Stimulated activated CD4-positive, alpha-beta T cell treated with anti-CD3 and anti-CD28 coated beads, Interleukin-12 subunit alpha, Interleukin-12 subunit beta, amount 100 ng/mL, for 48 hours (primary cell): ENCODE results near the gene FGF3.

Experiments
- DNase-seq, 3 donors: peaks; one replicate each; pipeline ENCODE4 v3.0.0-alpha.2; 2020; ENCODE audit warnings: low read depth in 2 of 3, low spot score in 1 of 3

Gene FGF3

GRCh38 chr11:69844396-69844795 is 25.2 kb upstream of the FGF3 start:
- no peak for DNase-seq

- no peak for DNase-seq
Observed at GRCh38 chr11:69843529-69843921, 24.3 kb upstream of the FGF3 start.

DNA sequence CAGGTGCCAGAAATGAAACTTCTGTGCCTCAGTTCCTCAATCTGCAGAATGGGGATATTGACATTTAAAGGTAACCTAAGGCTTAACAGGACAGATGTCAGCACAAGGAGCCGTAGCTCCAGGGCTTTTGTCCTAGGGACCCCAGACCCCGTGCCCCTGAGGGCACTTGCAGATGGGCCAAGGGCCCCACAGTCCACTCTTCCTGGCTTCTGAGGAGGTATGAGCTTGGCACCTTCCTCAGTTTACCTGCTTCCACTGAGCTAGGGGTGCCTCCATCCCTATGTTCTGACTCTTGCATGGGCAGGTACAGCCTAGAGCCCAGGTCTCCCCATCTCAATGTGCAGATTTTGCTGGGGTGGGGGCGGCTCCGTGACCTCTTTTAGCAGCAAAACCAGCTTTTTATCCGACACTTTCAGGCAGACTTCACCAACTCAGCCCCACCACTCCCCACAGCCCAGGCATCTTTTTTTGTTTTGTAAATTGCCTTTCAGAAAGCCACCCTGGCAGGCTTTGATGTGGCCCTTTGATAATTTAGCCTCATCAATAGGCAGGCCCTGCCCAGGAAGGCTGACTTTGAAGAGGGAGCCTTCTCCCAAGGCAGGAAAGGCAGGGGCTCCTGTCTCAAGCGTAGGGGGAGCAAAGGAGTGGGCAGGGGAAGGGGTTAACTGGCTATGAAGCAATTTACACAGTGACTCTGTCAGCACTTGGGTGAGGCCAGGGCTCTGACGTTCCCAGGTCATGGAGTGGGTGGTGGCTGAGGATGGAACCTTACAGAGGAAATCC is 23.7 kb upstream of the FGF3 start:
- no peak for DNase-seq

GRCh38 chr11:69841859-69842698 is 22.9 kb upstream of the FGF3 start:
- peak in 1 of 3 donors; percentile 12 for DNase-seq

- no peak for DNase-seq
Observed at GRCh38 chr11:69841170-69841858, 22.1 kb upstream of the FGF3 start.

GRCh38 chr11:69840371-69841169 is 21.4 kb upstream of the FGF3 start:
- no peak for DNase-seq

DNA sequence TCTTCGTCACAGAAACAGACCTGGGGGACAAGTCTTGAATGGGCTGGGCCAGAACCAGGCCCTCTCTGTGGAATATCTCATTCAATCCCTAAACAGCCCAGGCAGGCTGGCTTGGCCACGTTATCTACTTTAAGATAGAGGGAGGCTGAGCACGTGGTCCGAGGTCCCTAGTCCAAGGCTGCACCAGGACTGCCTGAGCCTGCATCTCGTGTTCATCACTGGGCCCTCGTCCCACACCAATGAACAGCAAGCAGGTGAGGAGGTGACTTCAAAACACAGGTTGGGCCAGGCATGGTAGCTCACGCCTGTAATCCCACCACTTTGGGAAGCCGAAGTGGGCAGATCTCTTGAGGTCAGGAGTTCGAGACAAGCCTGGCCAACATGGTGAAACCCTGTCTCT is 20.3 kb upstream of the FGF3 start:
- DNase-seq = no peak

DNA sequence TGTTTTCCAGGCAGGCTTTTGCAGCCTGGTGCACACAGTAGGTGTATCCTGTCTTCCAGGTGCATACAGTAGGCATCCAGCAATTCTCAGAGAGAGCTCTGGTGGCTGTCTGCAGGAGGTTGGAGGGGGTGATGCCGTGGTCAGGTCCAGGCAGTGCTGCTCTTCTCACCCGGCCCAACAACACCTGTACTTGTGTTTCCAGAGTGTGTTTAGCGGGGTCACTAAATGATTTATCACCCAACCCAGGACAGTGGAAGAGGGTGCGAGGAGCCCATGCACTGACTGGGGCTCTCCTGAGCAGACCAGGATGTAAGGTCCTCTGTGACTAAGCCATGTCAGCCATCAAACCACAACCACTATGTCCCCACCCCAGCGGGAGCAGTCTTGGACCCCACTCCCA is 18.6 kb upstream of the FGF3 start:
- DNase-seq = no peak

DNA sequence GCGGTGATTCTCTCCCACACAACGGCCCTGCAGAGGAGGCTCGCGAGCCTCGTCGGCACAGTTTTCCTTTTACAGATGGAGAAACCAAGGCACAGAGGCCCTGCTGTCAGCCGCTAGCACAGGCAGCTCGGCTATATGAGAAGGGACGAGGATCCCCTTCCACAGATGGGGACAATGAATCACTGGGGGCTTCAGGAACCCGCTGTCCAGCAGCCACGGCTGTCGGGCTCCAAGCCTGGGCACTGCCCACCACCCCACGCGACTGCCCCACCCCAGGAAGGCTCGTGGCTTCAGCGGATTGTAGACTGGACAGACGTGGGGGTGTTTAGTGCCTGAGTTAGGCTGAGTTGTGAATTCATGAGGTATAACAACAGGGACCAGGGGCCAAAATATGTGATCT is 17.2 kb upstream of the FGF3 start:
- DNase-seq = no peak

GRCh38 chr11:69834811-69835800 is 15.9 kb upstream of the FGF3 start:
- no peak for DNase-seq

- DNase-seq = no peak
Observed at GRCh38 chr11:69834251-69834650, 15.0 kb upstream of the FGF3 start.

DNA sequence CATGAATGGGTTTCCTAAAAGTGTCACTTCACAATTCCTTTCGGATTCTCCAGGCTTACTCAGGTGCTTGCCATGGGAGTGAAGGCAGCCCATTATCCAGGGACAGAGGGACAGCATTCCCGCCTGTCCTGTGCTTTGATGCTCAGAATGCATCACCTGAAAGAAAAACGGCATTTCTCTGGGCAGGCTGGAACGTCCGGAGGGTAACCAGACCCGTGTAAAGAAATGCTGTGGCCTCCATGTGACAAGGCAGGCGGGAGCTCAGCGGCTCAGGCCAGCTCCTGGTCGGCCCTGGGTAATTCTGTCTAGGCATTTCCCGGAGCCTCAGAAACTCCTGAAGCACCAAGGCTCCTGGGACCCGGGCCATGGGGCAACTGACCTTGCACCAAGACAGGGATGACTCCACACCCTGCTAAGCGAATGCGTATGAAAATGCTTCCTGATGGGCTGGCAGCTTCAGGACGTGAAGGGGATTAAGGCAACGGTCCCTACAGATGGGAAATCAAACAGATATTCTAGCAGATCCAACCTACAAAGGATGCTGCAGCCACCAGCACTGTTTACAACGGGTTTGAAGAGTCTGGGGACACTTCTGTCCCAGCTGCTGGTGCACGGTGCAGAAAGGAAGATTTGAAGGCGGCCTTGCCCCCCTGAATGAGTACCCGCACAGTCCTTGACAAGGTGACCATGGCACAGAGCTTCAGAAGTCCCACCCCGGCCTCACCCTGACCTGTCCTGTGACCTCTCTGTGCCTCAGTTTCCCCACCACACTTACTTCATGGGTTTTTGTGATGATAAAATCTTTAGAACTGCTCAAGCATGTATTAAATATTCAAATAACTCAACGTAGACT is 13.6 kb upstream of the FGF3 start:
- no peak for DNase-seq

DNA sequence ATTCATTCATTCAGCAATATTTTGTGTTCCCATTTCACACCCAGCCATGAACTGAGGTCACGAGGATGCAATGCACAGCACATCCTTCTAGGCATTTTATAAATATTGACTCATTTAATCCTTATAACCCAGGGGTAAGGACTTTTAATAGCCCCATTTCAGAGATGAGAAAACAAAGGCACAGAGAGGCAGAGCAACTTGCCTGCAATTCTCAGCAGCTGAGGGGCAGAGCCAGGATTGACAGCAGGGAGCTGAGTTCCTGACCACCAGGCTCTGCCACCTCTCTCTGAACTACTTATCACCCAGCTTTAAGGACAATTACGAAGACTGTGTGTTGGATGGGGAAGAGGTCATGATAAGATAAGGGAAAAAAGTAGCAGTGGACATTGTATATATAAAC is 12.8 kb upstream of the FGF3 start:
- no peak for DNase-seq

DNA sequence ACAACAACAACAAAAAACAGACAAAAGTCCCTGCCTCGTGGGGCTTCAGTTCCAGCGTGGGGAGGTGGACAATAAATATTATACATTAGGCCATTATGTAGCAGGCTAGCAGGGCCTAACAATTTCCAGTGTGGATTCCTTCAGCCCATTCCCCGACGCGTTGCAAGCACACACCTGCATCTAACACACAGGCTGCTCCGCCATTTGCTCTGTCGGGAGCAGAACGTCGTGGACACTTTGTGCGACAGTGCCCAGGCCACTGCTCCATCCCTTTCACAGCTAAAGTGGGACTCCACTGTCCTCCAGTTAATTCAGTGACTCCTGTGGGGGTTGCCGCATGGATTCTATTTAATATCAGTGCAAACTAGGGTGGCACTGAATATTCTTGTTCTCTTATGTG is 10.9 kb upstream of the FGF3 start:
- DNase-seq = no peak

- no peak for DNase-seq
Observed at GRCh38 chr11:69828971-69829344, 9.7 kb upstream of the FGF3 start.

DNA sequence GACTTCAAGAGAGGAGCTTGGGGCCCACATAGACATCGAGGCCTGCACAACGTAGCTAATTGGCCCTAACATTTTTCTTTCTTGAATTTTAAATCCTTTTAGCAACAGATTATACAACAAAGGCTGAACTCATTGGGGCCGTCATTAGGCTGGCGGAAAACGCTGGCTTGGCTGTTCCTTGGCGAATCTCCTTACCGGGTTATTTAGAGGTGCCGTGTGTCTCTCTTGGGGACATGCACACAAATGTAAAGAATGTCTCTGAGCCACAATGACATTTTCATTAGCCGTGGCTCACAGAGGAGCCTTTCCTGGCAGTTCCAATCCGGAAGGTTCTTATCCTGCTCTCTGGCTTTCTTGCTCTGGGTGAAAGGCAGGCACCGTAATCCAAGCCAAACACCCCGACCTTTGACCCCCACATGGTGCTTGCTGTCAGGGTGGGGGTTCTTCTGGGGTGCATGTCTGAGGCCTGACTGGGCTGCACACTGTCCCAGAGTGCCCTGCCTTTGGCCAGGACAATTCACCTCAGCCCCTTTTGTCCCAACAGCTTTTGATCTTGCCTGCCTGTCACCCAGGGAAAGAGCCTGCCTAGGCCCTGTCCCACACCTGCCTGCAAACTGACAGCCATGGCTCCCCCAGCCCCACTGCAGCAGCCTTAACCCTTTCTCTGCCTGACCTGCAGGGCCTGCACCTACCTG is 9.2 kb upstream of the FGF3 start:
- no peak for DNase-seq

GRCh38 chr11:69826773-69827172 is 7.6 kb upstream of the FGF3 start:
- no peak for DNase-seq

DNA sequence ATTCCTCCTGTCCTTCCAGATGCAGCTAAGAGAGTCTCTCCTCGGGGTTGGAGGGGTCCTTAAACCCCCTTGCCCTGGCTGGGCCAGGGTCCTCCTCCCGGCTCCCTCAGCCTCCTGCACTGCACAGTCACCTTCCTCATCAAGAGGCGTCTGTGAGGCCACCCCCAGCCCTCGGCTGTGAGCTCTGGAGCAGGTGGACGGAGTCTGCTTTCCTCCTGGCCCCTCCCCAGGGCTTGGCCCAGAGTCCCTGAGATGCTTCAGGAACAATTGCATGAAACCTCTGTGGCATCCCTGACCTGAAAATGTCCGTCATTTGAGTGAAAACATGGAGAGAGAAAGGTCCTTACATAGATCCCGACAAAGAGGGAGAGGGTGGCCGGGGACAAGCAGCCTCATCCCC is 6.7 kb upstream of the FGF3 start:
- DNase-seq = no peak
